Fibroblast of skin of abdomen (primary cell): ENCODE measurements around the gene SERBP1.

Experiments used
- DNase-seq: peaks from one replicate; pipeline ENCODE4 v3.0.0-alpha.2; 2013

Gene SERBP1

DNA sequence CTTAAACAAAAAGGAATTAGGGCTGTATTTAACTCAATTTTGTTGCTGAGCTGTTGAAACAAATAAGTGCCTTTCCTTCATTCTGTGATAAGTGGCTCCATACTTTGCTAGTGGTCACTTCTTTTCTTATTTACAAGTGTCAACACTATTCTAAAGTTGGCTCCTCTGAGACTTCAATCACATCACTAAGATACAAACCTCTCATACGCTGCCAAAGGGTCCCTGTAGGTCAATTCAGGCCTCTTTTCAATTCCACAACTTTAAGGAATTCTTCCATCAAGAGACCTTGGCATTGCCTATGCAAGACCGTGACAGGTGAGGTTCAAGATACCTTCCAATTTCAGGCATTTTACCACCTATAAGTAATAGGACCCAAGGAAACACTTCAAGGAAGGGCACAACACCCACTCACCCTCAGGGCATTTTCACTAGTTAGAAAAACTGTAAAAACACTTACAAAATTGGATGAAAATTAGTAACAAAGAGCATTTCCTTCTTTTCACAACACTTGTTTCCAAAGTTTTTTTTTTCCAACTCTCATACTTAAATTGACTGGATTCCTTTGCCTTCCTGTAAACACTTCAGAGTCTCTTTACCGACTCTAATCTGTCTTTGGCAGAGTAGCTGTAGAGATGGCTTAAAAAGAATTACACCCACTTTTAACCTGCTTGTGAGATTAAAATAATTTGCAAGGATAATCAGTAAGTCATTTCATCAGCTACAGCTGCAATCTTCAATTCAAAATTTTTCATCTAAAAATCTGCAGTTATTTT lies 24.5 kb downstream of the SERBP1 start:
- no peak for DNase-seq

DNA sequence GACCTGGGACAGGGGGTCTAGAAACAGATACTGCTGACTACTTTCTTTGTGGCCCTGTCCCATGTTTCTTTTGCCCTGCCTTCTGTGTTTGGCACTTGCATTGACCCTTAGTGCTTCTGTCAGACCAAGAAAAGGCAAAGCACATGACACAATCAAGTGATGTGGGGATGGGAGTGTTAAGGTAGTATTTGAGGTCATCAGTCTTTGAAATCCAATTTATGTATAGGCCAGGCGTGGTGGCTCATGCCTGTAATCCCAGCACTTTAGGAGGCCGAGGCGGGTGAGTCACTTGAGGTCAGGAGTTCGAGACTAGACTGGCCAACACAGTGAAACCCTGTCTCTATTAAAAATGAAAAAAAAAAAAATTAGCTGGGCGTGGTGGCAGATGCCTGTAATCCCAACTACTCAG lies 26.0 kb downstream of the SERBP1 start:
- DNase-seq, result peak; percentile 6

DNA sequence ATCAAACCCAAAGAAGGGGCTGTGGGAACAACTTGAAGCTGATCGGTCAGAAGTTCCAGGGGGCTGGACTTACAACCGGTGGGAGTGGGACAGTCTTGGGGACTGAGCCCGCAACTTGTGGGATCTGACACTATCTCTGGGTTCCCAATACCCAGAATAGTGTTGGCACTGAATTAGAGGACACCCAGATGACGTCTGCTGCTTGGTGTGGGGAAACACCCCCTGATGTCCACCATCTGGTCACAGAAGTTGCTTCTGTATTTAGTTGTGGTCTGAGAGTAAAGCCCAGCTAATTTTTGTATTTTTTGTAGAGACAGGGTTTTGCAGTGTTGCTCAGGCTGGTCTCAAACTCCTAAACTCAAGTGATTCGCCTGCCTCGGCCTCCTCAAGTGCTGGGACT lies 28.8 kb downstream of the SERBP1 start:
- no peak for DNase-seq

DNA sequence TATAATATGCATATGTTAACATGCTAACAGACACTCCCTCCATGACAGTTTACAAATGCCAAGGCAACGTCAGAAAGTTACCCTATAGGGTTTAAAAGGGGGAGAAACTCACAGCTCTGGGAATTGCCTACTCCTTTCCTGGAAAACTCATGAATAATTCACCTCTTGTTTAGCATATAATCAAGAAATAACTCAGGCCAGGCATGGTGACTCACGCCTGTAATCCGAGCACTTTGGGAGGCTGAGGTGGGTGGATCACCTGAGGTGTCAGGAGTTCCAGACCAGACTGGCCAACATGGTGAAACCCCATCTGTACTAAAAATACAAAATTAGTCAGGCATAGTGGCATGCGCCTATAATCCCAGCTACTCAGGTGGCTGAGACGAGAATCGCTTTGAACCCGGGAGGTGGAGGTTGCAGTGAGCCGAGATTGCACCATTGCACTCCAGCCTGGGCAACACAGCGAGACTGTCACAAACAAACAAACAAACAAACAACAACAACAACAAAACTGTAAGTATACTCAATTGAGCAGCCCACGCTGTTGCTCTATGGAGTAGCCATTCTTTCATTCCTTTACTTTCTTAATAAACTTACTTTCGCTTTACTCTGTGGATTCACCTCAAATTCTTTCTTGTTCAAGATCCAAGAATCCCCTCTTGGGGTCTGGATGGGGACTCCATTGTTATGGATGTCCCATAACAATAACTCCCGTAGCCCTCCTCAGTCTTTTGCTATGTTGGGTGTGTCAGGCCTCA lies 30.0 kb downstream of the SERBP1 start:
- DNase-seq, result peak; percentile 30

DNA sequence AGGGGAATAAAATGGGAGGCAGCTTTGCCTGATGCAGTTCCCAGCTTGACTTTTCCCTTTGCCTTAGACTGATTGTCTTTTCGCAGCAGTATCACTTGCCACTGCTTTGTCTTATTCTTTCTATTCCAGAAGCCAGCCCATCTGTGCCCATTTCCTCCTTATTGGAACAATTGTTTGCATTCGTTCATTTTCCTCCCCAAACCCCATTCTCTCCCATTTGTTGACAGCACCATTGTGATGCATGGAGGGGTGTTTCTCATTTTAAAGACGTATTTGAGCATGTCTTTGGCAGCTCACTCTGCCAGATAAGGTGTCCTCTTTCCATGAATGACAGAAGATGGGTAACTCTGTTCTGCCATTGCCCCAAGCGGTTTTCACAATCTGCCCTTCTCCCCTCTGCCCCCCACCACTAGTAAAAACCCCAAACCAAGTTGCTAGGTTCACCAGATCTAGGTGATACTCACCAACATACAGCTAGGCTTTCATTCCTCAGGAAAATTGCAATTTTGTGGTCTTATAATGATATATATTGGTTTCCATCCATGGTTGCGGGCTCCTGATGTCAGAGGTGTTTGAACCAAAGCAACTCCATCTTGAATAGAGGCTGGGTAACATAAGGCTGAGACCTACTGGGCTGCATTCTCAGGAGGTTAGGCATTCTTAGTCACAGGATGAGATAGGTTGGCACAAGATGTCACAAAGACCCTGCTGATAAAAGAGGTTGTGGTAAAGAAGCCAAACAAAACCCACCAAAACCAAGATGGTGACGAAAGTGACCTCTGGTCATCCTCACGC lies 30.8 kb downstream of the SERBP1 start:
- DNase-seq, result no peak

DNA sequence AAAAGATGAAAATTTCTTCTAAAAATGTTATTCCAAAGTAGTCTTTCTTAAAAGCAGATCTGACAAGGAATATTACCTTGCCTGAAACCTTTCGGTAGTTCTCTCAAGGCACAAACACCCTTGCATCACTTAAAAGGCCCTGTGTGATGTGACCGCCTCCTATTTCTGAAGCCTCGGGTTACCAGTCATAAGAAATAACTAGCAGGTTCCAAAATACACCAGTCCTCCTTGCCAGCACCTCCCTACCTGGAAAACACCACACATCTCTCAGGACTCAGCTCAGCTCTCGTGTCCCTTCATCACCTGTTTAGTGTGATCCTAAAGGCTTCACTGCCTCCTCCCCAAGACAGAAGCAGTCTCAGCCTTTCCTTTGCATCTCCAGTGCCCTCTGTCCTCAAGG lies 35.7 kb downstream of the SERBP1 start:
- DNase-seq, result no peak

DNA sequence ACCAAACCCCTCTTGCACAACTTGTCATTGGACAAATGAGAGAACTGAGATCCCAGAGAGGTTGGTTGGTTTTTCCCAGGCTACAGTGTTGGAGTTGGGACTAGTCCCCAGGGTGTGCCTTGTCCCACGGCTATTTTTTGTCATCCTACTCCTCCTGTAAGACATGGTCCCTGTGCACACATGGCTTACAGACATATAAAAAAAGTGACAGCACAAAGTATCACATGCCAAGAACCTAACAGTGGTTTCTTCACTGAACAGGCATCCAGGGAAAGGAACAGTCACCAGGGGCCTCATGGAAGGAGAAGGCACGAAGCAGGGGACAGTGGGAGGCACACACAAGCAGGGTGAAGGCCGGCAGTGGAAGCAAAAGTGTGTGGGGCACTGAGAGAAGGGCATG lies 36.5 kb downstream of the SERBP1 start:
- no peak for DNase-seq

DNA sequence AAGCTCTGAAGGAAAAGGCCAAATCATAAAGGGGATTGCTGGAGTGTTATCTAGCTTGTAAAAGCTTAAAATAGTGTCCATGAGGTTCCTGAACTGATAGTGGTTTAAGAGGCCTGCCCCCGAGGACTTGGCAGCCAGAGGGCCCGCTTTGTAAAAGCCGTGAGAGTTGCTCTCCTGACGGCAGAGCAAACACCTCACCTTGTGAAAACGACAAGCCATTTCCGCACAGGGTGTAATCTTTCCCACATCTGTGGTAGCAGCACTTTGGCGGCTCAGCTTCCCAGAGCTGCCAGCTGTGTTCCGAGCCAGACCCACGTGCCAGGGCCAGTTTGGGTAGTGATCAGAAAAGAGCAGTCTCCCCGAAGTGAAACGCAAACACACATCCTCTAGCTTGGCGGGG lies 37.0 kb downstream of the SERBP1 start:
- DNase-seq, result no peak

DNA sequence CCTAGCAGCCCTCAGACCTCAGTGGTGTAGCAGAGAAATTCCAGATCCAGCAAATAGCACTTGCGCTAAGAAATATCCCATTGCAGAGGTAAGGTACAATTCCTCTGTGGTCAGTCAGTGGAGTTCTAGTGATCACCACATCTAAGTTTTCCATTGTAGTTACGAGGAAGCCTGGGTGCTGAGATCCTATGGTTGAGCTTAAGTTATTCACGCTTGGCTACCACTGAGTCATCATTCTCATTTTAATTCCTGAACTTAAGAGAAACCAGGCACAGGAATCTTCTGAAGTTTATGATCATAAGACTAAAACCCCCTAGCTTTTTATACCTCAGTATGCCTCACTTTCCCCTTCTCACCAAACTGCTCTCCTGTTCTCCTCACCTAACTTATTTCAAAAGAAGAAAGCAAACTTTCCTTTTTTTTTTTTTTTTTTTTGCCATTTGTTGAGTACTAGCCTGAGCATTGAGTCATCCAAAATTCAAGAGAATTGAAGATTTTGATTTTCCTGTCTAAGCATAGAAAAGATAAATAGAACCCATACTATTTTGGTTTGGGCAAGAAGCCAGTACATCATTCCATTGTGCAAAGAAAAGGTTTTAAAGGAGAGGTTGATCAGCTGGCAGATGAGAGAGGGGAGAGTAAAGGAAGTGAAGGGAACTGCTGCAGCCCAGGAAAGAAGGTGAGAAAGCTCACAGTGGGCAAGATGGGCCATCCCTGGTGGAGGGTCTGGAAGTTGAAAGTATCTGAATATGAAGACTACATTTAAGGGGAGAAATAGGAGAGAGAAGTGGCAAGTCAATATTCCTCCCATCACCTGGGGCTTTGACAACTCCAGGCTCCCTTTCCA lies 39.9 kb downstream of the SERBP1 start:
- peak; percentile 84 for DNase-seq

DNA sequence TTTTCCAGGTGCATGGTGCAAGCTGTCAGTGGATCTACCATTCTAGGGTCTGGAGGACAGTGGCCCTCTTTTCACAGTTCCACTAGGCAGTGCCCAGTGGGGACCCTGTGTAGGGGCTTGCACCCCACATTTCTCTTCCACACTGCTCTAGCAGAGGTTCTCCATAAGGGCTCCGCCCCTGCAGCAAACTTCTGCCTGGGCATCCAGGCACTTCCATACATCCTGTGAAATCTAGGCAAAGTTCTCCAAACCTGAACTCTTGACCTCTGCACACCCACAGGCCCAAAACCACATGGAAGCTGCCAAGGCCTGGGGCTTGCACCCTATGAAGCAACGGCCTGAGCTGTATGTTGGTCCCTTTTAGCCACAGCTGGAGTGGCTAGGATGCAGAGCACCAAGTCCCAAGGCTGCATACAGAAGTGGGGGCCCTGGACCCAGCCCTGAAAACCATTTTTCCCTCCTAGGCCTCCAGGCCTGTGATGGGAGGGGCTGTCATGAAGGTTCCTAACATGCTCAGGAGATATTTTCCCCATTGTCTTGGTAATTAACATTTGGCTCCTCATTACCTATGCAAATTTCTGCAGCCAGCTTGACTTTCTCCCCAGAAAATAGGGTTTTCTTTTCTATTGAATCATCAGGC lies 46.1 kb downstream of the SERBP1 start:
- no peak for DNase-seq

DNA sequence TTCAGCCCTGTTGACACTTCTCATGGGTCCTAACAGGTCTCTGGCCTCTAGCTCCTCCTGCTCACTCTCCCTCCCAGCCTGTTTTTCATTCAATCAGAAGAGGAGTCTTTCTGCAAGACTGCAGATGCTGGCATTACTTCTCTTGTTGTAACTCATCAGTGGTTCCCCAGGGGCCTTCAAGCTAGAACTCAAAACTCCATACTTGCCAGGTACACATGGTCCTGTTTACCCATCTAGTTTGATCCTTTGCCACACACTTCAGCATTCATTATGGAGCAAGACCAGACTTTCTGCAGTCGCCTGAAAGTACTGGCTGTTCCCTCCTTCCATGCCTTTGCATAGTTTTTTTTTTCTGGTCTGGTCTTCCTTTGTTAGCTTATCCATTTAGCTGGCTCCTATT lies 47.9 kb downstream of the SERBP1 start:
- DNase-seq, result no peak

DNA sequence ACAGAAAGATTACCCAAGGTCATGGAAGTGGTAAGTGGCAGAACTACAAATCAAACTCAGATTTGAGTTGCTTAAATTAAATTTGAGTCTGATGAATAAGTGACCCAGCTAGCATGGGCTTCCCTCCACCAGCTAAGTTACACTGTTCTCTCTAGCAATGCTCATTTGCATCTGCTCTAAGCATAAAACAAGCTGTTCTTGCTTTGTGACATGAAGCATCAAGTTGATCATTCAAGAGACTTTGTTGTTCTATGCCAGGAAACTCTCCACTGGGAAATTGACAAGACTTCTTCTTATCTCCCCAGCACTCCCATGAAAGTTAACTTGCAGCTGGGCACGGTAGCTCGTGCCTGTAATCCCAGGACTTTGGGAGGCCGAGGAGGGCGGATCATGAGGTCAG lies 49.0 kb downstream of the SERBP1 start:
- DNase-seq, result no peak

DNA sequence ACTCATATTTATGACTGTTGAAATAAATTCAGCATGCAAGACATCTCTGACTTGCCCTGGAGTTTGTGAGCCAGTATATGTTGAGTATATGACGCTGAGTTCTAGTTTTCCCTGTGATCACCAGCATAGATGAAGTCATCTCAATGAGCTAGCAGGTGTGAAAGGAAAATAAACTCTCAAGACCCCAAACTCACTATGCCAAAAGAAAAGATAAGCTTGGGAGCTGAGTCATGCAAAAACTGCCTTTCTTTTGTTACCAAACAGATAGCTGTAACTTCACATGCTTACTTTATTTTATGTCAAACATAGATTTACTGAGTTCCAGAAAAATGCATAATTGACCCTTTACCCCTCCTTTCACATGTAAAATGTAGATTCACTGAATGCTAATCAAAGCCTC lies 52.9 kb downstream of the SERBP1 start:
- DNase-seq, result no peak

DNA sequence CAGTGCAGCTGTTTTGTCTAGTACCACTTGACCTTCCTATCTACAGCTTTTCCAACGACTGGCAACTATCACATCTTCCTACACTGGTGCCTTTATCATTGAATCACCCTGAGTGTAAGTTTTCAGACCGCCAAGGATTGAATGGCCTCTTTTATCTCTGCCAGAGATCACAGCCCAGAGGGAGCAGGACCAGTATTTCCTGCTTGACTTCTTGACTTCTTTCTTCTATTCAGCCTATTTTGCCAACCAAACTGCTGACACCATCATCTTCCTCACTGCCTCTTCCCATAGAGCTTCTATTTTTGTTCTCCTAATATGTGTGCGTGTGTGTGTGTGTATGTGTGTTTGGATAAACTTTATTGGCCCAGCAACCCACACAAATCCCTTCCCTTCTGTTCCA lies 53.8 kb downstream of the SERBP1 start:
- DNase-seq, result no peak

DNA sequence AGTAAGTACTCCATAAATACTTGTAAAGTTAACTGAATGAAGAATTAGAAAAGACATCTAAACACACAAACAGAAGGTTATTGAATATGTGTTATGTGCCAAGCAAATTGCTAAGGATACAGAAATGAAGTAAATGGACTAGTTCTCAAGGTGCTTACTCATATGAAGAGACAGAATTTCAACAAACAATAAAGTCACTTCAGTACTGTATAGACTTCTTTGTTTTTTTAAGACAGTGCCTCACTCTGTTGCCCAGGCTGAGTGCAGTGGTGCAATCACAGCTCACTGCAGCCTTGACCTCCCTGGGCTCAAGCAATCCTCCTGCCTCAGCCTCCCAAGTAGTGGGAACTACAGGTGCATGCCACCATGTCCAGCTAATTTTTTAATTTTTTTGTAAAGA lies 57.3 kb downstream of the SERBP1 start:
- no peak for DNase-seq

DNA sequence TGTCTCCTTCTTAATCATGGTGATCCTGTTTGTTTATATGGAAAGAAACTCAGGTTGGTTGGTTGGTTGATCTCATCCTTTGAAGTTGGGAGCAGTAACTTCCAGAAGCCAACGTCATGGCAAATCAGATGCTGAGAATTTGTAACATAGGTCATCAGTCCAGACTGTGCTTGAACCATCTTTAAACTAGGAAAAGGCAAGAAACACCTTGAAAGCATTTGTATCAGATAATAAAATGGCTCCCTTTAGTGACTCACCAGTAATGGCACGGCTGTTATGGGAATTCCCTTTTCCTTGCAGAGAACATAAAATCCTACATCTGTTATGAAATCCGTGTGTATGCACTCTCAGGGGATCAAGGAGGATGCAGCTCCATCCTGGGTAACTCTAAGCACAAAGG lies 58.1 kb downstream of the SERBP1 start:
- DNase-seq, result peak; percentile 22

DNA sequence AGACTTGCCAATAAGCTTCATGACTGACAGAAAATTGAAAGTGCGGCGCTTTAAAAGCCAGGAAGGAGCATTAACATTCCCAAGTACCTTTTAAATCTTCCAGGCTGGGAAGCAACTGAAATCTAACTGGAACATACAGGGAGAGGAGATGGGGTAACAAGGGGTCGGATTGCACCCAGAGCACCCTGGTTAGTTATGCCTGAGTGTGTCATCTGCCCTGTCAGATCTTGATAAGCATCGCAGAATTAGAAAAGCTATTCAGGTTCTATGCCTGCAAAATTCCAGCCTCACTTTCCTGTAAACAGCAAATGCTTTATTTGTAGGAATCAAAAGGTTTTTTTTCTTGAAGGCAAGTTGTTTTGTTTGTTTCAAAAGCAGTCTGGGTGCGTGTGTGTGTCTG lies 58.5 kb downstream of the SERBP1 start:
- no peak for DNase-seq

DNA sequence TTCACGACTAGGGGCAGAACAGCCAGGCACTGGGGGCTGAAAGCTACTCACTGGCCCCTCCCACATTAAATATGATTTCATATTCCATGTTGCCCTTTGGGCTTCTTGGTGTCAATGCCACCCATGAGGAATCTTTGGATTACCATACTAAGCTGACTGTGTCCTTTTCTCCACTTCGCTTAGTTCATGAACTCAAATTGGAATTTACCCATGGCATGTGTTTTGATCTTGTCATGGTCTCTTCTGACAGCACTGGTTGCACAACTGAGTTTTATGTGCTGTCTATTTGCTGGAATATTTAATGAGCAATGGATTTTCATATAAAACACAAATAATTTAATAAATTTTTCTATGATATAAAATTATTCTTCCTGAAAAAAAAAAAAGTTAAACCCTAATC lies 59.2 kb downstream of the SERBP1 start:
- no peak for DNase-seq

DNA sequence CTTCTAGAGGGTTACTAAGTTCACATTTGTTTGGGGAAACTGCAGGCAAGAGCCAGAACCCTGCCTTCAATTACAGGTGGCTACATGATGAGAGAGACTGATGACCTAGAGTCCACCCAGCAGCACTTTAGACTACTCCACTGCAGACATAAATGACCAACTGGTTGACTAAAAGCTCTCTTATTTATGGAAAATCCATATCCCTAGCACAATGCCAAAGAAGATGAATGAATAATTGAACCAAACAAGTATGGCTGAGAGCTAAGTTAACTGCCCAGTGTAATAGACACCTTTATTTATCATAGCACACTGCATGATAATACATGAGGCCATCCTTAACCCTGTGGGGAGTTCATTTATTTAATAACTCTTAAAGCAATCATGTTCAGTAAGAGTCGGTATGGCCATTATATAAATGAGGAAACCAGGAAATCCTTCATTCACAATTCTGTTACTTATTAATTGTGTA lies 62.1 kb downstream of the SERBP1 start:
- no peak for DNase-seq

DNA sequence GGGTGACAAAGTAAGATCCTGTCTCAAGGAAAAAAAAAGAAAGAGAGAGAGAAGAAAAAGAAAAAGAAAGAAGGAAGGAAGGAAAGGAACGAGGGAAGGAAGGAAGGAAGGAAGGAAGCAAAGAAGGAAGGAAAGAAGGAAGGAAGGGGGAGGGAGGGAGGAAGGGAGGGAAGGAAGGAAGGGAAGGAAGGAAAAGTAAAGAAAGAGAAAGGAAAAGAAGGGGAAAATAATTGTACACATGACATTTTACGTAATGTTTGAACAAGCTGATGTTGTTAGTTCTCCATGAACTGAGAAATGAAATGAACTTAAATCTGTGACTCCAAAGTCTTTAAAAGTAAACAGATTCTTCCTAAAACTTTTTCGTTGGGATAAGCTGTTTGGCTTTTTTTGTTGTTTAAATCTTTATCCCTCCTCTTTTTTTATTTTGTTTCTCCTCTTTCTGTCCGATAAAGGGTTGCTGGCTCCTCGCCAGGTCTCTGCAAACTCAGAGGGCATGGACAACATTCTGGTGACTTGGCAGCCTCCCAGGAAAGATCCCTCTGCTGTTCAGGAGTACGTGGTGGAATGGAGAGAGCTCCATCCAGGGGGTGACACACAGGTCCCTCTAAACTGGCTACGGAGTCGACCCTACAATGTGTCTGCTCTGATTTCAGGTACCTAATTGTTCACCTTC lies 62.7 kb downstream of the SERBP1 start:
- peak; percentile 13 for DNase-seq

DNA sequence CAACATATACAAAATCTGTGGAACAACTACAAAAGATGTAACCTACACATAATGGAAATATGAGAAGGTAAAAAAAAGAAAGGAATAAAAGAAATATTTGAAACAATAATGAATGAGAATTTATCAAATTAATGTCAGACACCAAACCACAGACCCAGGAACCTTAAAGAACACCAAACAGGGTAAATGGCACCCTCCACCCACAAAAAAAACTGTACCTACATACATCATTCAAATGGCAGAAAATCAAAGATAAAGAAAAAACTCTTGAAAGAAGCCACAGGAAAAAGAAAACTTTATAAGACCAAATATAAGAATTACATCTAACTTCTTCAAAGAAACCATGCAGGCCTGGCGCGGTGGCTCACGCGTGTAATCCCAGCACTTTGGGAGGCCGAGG lies 68.6 kb downstream of the SERBP1 start:
- DNase-seq, result no peak
